Activated CD4-positive, alpha-beta T cell treated with anti-CD3 and anti-CD28 coated beads for 36 hours (primary cell): Measurements from ENCODE around the gene BCL2L11. TPM values are rescaled to one million over a fixed set of nuclear protein-coding genes. Genes with fewer than 3 reads are reported as not detected.
A peak's percentile ranks its signal among the peaks of the same experiment; 100 is the strongest.

Experiments
- ATAC-seq: fragments of 200-7000 bp; cut with Tn5 transposase; one replicate; pipeline ENCODE4 v1.10.0; 2021; ENCODE audit warnings: mild to moderate bottlenecking, moderate library complexity
- CTCF ChIA-PET: fragments of 350-600 bp; sonication (Branson Sonifier 250); formaldehyde crosslinking; loops from one replicate; lab custom pipeline; 2021; ENCODE audit warnings: antibody characterized with exemption; lab: Charles Lee
- POLR2A ChIA-PET: fragments of 350-600 bp; sonication (Branson Sonifier 250); formaldehyde crosslinking; loops from one replicate; lab custom pipeline; 2021; ENCODE audit warnings: antibody characterized with exemption, inconsistent platforms; lab: Charles Lee
- DNase-seq: peaks from one replicate; pipeline ENCODE4 v3.0.0-alpha.2; 2020
- H3K27ac Mint-ChIP-seq: one replicate; pipeline ENCODE4 v1.8.0; 2021; ENCODE audit warnings: mixed read lengths
- H3K27me3 Mint-ChIP-seq: one replicate; pipeline ENCODE4 v1.8.0; 2021; ENCODE audit warnings: mixed read lengths
- H3K36me3 Mint-ChIP-seq: one replicate; pipeline ENCODE4 v1.8.0; 2021; ENCODE audit warnings: low read depth, mixed read lengths
- H3K4me1 Mint-ChIP-seq: one replicate; pipeline ENCODE4 v1.8.0; 2021; ENCODE audit warnings: mixed read lengths
- H3K4me3 Mint-ChIP-seq: one replicate; pipeline ENCODE4 v1.8.0; 2021; ENCODE audit warnings: mild to moderate bottlenecking, moderate library complexity, mixed read lengths
- H3K9me3 Mint-ChIP-seq: one replicate; pipeline ENCODE4 v1.8.0; 2021; ENCODE audit warnings: low read depth, mixed read lengths
- intact Hi-C, 2 experiments: fragments of 100-400 bp; cut with DNase I in 1 of 2; cut with micrococcal nuclease in 1 of 2; formaldehyde crosslinking; loops; one replicate each; pipeline versions ENCODE4 v1.14.2 to v1.15.1; 2022 to 2024; cut with DNase I, micrococcal nuclease
- total RNA-seq, 2 experiments: library from RNA; stranded (reverse); gene quantifications; one replicate each; pipeline ENCODE4 v1.2.3, GENCODE V29; 2021

Gene BCL2L11
- total RNA-seq, 2 experiments from 2014 or later, result 18.2 to 28.6 TPM

DNA sequence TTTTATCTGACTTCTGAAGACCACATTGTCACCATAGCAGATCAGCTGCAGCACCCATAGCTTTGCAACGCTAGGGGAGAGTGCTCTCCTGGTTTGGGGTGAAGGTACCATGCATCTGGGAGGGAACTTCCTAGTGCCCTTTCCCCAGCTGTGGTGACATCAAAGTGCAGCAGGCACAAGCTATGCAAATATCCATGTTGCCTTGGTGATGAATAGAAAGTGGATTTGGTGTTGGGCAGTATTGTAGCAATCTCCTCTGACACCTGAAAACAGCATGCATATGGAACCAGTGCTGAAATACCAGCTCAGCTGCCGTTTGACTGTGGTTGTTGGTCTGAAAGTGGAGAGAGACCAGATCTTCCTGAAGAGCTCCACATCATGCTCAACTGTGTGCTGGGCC is 37.1 kb downstream of the BCL2L11 start:
- intact Hi-C loops, result loop anchor here in 1 of 2 experiments (2.0 kb wide), 1 partner anchor 19 kb away; no protein-coding TSS in a partner anchor
- peaks cover 47% of the 10 kb centered on the region for H3K4me1 Mint-ChIP-seq
- H3K4me3 Mint-ChIP-seq, result no peak overlapping the region
- H3K27me3 Mint-ChIP-seq, result no peaks in the 10 kb centered on the region
- no peak overlapping the region for H3K27ac Mint-ChIP-seq
- peaks cover 81% of the 10 kb centered on the region for H3K36me3 Mint-ChIP-seq
- no peaks in the 10 kb centered on the region for H3K9me3 Mint-ChIP-seq
- ATAC-seq (peak; percentile 23), DNase-seq (no peak)
- ChIA-PET CTCF (no interaction called here), POLR2A (no interaction called here)

DNA sequence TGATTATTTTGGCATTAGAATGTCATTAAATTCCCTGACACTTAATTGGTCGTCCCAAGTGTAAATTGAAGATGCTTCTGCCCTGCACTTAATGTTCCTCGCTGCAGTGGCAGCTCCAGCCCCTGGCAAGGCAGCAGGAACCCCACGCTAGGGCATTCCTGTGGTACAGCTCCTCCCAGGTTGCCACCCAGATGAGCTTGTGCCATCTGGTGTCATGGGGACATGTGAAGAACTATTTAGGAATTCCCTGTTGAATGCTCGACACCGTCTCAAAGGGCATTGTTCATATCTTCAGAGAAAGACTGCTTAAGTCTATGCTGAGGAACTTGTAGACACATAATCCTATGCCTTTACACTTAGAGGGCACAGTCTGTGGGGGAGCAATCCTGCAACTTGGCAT is 38.9 kb downstream of the BCL2L11 start:
- no peaks in the 10 kb centered on the region for H3K27me3 Mint-ChIP-seq
- no peak overlapping the region for H3K4me3 Mint-ChIP-seq
- ChIA-PET CTCF (no interaction called here), POLR2A (interaction anchor here (0.5 kb wide), 1 partner anchor 45 kb away, joined by 4 read pairs; no protein-coding TSS in a partner anchor)
- H3K36me3 Mint-ChIP-seq, result peaks cover 83% of the 10 kb centered on the region
- intact Hi-C loops, result no loop called here
- ATAC-seq, result no peak
- H3K9me3 Mint-ChIP-seq, result no peaks in the 10 kb centered on the region
- no peak overlapping the region for H3K27ac Mint-ChIP-seq
- DNase-seq, result no peak
- H3K4me1 Mint-ChIP-seq, result peaks cover 54% of the 10 kb centered on the region

DNA sequence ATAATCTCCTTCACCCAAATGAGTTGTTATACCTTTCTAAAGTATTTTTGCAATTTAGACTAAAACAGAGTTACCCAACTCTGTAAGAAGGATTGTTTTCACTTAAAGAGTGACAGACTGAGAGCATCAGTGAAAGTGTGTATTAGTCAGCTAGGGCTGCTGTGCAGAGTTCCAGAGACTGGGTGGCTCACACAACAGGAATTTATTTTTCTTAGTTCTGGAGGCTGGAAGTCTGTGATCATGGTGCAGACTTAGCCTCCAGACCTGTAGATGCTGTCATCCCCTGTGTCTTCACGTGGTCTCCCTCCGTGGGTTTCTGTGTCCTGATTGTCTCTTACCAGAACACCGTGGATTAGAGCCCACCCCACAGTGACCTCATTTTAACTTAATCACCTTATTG is 40.0 kb downstream of the BCL2L11 start:
- H3K4me1 Mint-ChIP-seq, result peaks cover 46% of the 10 kb centered on the region
- H3K9me3 Mint-ChIP-seq, result no peaks in the 10 kb centered on the region
- ChIA-PET CTCF (interaction anchor here (0.7 kb wide), 1 partner anchor 35 kb away, joined by 3 read pairs; no protein-coding TSS in a partner anchor), POLR2A (no interaction called here)
- ATAC-seq, result no peak
- H3K36me3 Mint-ChIP-seq, result peaks cover 82% of the 10 kb centered on the region
- intact Hi-C loops, result no loop called here
- DNase-seq, result no peak
- no peak overlapping the region for H3K4me3 Mint-ChIP-seq
- no peaks in the 10 kb centered on the region for H3K27me3 Mint-ChIP-seq
- no peak overlapping the region for H3K27ac Mint-ChIP-seq

DNA sequence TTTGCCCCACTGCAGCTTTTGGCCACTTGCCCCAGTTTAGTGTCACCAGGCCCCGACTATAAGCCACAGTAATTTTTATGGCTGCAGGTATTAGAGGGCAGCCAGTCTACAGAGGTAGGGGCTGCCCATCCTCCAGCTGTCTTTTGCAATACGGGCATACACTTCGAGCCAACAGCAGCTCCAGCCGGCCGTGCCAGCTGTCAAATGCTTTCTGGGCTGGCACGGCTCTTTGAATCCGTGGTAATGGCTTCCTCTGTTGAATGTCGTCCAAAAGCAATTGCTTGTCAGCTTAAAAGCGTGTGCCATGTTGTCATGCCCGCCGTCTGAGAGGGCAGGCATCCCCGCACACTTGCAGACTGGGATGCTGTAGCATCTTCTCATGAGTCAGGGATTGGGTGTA is 41.3 kb downstream of the BCL2L11 start:
- Mint-ChIP-seq H3K36me3 (peaks cover 70% of the 10 kb centered on the region), H3K4me1 (peaks cover 35% of the 10 kb centered on the region), H3K4me3 (no peak overlapping the region), H3K27ac (no peak overlapping the region), H3K9me3 (no peaks in the 10 kb centered on the region), H3K27me3 (no peaks in the 10 kb centered on the region)
- POLR2A ChIA-PET, result interaction anchor here (1.1 kb wide), 1 partner anchor 71 kb away, joined by 3 read pairs; no protein-coding TSS in a partner anchor
- CTCF ChIA-PET, result no interaction called here
- no peak for DNase-seq
- intact Hi-C loops, result no loop called here
- no peak for ATAC-seq

DNA sequence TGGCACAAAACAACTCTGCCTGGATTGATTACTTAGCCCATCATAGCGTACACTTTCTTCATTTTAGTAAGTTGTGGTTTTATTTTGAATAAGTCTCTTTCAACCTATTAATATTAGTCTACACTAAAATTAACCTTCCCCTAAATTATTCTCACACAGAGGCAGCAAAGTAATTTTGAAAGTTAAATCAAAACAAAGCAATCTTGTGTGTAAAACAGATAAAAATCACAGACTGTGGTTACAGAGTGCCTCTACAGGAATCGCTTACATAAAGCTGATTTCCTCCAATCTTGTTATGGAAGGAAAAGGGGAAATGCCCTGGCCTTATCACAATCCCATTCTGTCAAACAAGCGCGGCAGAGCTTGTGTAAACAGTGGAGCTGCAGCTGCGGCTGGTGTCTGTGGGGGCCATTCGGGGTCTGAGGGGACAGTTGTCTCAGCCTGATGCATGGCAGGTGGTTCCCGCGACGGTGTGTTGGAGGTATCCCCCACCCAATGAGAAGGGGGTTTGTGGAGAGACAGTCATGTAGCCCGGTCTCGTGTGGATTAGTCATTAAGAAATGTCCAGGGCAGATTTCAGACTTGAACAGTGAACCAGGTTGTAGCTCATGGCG is 42.1 kb downstream of the BCL2L11 start:
- CTCF ChIA-PET, result interaction anchor here (0.7 to 1.0 kb wide), 2 partner anchors 20 to 515 kb away, joined by 3 read pairs; no protein-coding TSS in a partner anchor
- POLR2A ChIA-PET, result interaction anchor here (1.1 kb wide), 1 partner anchor 72 kb away, joined by 3 read pairs; no protein-coding TSS in a partner anchor
- peaks cover 71% of the 10 kb centered on the region for H3K36me3 Mint-ChIP-seq
- H3K4me3 Mint-ChIP-seq, result no peak overlapping the region
- H3K27ac Mint-ChIP-seq, result no peak overlapping the region
- peaks cover 35% of the 10 kb centered on the region for H3K4me1 Mint-ChIP-seq
- H3K9me3 Mint-ChIP-seq, result no peaks in the 10 kb centered on the region
- ATAC-seq (peak; percentile 53), DNase-seq (peak; percentile 26)
- intact Hi-C loops, result no loop called here
- H3K27me3 Mint-ChIP-seq, result no peaks in the 10 kb centered on the region

DNA sequence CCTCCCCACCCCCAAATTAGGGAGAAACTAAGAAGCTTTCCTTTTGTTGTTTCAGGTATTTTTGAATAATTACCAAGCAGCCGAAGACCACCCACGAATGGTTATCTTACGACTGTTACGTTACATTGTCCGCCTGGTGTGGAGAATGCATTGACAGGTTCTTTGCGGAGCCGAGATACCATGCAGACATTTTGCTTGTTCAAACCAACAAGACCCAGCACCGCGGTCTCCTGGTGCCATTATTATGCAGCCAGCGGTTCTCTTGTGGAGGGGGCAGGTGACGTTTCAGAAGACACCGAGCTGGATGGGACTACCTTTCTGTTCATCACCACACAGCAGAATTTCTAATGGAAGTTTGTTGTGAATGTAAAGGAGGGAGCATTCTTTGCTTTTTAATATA is 43.4 kb downstream of the BCL2L11 start:
- ATAC-seq (no peak), DNase-seq (no peak)
- H3K4me1 Mint-ChIP-seq, result peaks cover 42% of the 10 kb centered on the region
- POLR2A ChIA-PET, result interaction anchor here (0.7 kb wide), 1 partner anchor 38 kb away, joined by 4 read pairs; no protein-coding TSS in a partner anchor
- H3K36me3 Mint-ChIP-seq, result peaks cover 63% of the 10 kb centered on the region
- no peak overlapping the region for H3K27ac Mint-ChIP-seq
- intact Hi-C loops, result no loop called here
- no peak overlapping the region for H3K4me3 Mint-ChIP-seq
- CTCF ChIA-PET, result no interaction called here
- peaks cover under 1% of the 10 kb centered on the region for H3K27me3 Mint-ChIP-seq
- H3K9me3 Mint-ChIP-seq, result no peaks in the 10 kb centered on the region

DNA sequence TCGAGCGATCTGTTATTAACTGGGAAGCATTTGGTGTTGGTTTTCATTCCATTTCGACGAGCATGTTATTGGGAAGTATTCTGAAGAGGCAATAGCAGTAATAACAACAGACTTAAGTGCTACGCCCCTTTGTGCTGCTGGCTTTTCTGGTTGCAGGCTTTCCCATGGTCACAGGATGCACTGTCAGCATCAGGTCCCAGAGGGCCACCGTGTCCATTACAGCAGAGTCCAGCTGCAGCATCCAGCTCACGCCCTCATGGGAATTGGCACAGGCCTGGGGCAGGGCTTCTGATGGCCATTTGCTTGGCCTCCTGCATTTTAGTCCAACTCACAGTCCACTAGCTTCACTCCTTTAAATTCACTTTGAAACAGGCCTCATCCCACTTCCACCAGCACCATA is 44.4 kb downstream of the BCL2L11 start:
- Mint-ChIP-seq H3K27me3 (peaks cover 7% of the 10 kb centered on the region), H3K36me3 (peaks cover 54% of the 10 kb centered on the region), H3K4me1 (peaks cover 45% of the 10 kb centered on the region), H3K4me3 (no peak overlapping the region), H3K9me3 (no peaks in the 10 kb centered on the region), H3K27ac (no peak overlapping the region)
- ATAC-seq (no peak), DNase-seq (no peak)
- CTCF ChIA-PET, result no interaction called here
- intact Hi-C loops, result loop anchor here (5.0 kb wide), 3 partner anchors 42 to 298 kb away; partner anchors contain the start of gene BCL2L11 (in 1 of the 2)
- POLR2A ChIA-PET, result no interaction called here

DNA sequence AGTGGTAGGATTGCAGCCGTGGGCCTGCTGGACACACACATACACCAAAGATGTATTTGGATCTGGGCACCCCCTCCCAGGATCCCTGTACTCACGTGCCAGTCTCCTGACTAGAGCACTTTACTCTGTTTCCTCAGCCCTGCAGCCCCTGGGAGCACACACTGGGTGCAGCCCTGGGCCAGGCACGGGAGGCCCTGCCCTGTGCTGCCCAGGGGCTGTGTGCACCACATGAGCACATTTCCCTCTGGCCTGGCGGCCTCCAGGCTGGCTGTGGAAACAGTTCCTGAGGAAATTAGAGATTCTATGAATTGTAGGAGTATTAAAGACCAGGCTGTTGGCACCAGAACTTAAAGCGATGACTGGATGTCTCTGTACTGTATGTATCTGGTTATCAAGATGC is 45.4 kb downstream of the BCL2L11 start:
- DNase-seq (no peak), ATAC-seq (no peak)
- Mint-ChIP-seq H3K9me3 (no peaks in the 10 kb centered on the region), H3K27me3 (peaks cover 13% of the 10 kb centered on the region), H3K4me1 (peaks cover 43% of the 10 kb centered on the region), H3K27ac (no peak overlapping the region), H3K36me3 (peaks cover 49% of the 10 kb centered on the region), H3K4me3 (no peak overlapping the region)
- CTCF ChIA-PET, result no interaction called here
- intact Hi-C loops, result loop anchor here (5.0 kb wide), 3 partner anchors 41 to 299 kb away; partner anchors contain the start of gene BCL2L11 (in 1 of the 2)
- POLR2A ChIA-PET, result no interaction called here

DNA sequence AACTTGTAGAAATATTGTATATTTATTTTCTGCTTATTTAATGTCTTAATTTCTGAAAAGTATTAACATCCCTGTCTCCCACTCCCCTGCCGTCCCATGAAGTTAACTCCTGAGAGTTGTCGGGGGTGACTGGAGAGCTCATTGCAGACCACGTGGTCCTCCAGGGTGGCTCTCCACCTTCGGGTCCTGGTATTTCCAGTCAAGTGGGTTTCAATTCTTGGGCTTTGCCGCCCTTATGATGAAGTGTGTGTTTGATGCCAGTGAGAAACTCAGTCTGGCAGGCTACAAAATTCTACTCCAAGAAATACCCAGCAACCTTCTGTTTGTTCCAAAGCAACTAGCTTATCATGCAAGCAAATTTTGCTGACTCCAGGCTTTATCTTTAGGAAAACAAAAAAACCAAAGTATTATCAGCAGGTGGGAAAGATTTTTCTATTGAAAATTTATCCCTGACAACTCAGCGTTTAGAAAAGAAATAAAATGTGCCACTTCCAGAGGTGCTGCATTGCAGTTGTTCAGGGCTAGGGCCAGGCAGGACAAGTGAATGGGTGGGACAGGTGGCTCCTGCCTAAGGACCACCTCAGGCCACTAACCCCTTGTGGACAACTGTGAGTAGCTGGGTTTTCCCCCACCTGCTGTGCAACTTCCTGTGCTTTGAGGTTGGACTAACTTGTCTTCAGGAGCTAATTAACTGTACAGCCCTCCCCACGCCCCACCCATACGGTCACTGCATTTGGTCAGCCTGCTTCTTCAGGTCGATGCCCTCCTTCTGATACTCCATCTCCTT is 46.6 kb downstream of the BCL2L11 start:
- ChIA-PET POLR2A (interaction anchor here (1.0 to 1.1 kb wide), 2 partner anchors 43 to 47 kb away, joined by 4 to 14 read pairs; partner anchors contain the start of gene BCL2L11), CTCF (no interaction called here)
- Mint-ChIP-seq H3K36me3 (peaks cover 38% of the 10 kb centered on the region), H3K27ac (no peak overlapping the region), H3K9me3 (no peaks in the 10 kb centered on the region), H3K27me3 (peaks cover 21% of the 10 kb centered on the region), H3K4me1 (peaks cover 36% of the 10 kb centered on the region), H3K4me3 (no peak overlapping the region)
- intact Hi-C loops, result loop anchor here (5.0 kb wide), 3 partner anchors 40 to 300 kb away; partner anchors contain the start of gene BCL2L11 (in 1 of the 2)
- ATAC-seq (no peak), DNase-seq (no peak)

DNA sequence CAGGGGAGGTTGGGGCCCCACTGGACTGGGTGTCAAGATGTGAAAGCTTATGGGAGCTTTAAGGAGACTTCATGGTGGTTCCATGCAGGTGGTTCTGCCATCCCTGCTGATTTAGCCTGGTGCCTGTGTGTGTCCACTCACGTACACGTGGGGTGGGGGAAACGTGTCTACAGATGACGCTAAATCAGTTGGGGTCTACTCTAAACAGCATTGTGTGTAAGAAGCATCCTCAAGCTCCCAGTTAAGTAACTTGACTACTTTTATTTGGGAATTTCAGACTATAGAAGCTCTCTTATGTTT is 47.1 kb downstream of the BCL2L11 start:
- H3K36me3 Mint-ChIP-seq, result peaks cover 33% of the 10 kb centered on the region
- CTCF ChIA-PET, result interaction anchor here (0.5 to 1.1 kb wide), 3 partner anchors 12 to 500 kb away, joined by 3 to 4 read pairs (median 3); no protein-coding TSS in a partner anchor
- intact Hi-C loops, result loop anchor here (1.0 to 5.0 kb wide), 5 partner anchors 39 to 301 kb away; partner anchors contain the start of gene BCL2L11 (in 1 of the 2)

More for the DNA sequence above, 47.1 kb downstream of the BCL2L11 start:
- H3K27ac Mint-ChIP-seq, result no peak overlapping the region
- no peaks in the 10 kb centered on the region for H3K9me3 Mint-ChIP-seq
- no peak overlapping the region for H3K4me3 Mint-ChIP-seq
- POLR2A ChIA-PET, result interaction anchor here (0.6 to 1.1 kb wide), 3 partner anchors 43 to 94 kb away, joined by 4 to 14 read pairs (median 6); partner anchors contain the start of gene BCL2L11
- ATAC-seq (no peak), DNase-seq (no peak)
- H3K4me1 Mint-ChIP-seq, result peaks cover 31% of the 10 kb centered on the region
- H3K27me3 Mint-ChIP-seq, result peaks cover 21% of the 10 kb centered on the region
